ENCODE results near the gene CNTN4.

The CNTN4 gene

DNA sequence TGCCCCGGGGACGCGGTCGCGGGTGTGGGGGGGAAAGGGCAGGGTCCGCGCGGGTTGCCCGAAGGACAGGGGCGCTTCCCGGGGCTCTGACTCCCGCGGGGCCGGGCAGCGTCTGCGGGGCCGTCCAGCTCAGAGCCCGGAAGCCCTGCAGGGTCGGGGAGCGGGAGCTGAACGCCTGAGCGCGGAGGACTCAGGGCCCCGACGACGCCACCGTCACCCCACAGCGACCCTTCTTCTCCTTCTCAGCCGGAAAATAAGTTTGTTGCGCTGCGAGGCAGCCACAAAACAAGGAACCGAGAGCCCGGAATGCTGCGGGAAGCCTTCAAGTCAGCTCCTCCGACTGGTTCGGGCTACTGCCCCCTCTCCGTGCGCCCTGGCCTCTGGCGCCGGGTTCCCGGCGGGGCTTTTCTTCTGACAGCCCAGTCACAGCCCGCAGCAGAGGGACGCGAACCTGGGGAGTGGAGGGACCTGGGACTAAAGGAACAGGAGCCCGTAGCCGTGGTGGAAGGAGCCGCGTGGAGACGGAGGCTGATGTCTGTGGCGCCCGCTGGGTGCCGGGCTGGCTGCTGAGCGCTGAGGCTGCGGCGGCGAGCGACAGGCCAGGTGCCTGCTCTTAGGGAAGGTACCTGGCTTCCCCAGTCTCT lies 484 bp downstream of the CNTN4 start:
- peak; percentile 56 for DNase-seq
- no peaks in the 10 kb centered on the region for H3K9me3 Mint-ChIP-seq
- H3K4me1 Mint-ChIP-seq, result peaks cover 31% of the 10 kb centered on the region
- H3K27ac Mint-ChIP-seq, result no peak overlapping the region
- peaks cover 89% of the 10 kb centered on the region for H3K27me3 Mint-ChIP-seq (ENCODE audit: low read depth, poor library complexity)
- no peaks in the 10 kb centered on the region for H3K36me3 Mint-ChIP-seq (ENCODE audit: low read depth)
- peak overlapping the region; percentile 86 for H3K4me3 Mint-ChIP-seq
- TF ChIP-seq, protein P1, sequence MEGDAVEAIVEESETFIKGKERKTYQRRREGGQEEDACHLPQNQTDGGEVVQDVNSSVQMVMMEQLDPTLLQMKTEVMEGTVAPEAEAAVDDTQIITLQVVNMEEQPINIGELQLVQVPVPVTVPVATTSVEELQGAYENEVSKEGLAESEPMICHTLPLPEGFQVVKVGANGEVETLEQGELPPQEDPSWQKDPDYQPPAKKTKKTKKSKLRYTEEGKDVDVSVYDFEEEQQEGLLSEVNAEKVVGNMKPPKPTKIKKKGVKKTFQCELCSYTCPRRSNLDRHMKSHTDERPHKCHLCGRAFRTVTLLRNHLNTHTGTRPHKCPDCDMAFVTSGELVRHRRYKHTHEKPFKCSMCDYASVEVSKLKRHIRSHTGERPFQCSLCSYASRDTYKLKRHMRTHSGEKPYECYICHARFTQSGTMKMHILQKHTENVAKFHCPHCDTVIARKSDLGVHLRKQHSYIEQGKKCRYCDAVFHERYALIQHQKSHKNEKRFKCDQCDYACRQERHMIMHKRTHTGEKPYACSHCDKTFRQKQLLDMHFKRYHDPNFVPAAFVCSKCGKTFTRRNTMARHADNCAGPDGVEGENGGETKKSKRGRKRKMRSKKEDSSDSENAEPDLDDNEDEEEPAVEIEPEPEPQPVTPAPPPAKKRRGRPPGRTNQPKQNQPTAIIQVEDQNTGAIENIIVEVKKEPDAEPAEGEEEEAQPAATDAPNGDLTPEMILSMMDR (IDR thresholded peaks at IDR 0.05), result no peak

- Mint-ChIP-seq H3K27ac (no peak overlapping the region), H3K36me3 (ENCODE audit: low read depth) (no peaks in the 10 kb centered on the region), H3K27me3 (ENCODE audit: low read depth, poor library complexity) (peaks cover 87% of the 10 kb centered on the region), H3K9me3 (no peaks in the 10 kb centered on the region), H3K4me1 (peaks cover 31% of the 10 kb centered on the region), H3K4me3 (peak overlapping the region; percentile 86)
- TF ChIP-seq, protein P1 (IDR thresholded peaks at IDR 0.05), result no peak
- DNase-seq, result peak; percentile 40
These were observed 1.1 kb downstream of the CNTN4 start for GRCh38 chr3:2099779-2100191.

GRCh38 chr3:2106438-2106837 lies 7.8 kb downstream of the CNTN4 start:
- TF ChIP-seq, protein P1 (IDR thresholded peaks at IDR 0.05), result no peak
- peaks cover 7% of the 10 kb centered on the region for H3K36me3 Mint-ChIP-seq (ENCODE audit: low read depth)

GRCh38 chr3:2110597-2111117 lies 12.0 kb downstream of the CNTN4 start:
- Mint-ChIP-seq H3K4me1 (no peaks in the 10 kb centered on the region), H3K36me3 (ENCODE audit: low read depth) (peaks cover 7% of the 10 kb centered on the region), H3K27me3 (ENCODE audit: low read depth, poor library complexity) (peaks cover 2% of the 10 kb centered on the region), H3K4me3 (no peak overlapping the region), H3K9me3 (peaks cover 24% of the 10 kb centered on the region), H3K27ac (no peak overlapping the region)
- DNase-seq, result no peak
- TF ChIP-seq, protein P1 (IDR thresholded peaks at IDR 0.05), result no peak

More at GRCh38 chr3:2106438-2106837, 7.8 kb downstream of the CNTN4 start:
- Mint-ChIP-seq H3K27ac (no peak overlapping the region), H3K4me3 (no peak overlapping the region), H3K9me3 (peaks cover 32% of the 10 kb centered on the region), H3K4me1 (no peaks in the 10 kb centered on the region), H3K27me3 (ENCODE audit: low read depth, poor library complexity) (peaks cover 35% of the 10 kb centered on the region)
- no peak for DNase-seq

DNA sequence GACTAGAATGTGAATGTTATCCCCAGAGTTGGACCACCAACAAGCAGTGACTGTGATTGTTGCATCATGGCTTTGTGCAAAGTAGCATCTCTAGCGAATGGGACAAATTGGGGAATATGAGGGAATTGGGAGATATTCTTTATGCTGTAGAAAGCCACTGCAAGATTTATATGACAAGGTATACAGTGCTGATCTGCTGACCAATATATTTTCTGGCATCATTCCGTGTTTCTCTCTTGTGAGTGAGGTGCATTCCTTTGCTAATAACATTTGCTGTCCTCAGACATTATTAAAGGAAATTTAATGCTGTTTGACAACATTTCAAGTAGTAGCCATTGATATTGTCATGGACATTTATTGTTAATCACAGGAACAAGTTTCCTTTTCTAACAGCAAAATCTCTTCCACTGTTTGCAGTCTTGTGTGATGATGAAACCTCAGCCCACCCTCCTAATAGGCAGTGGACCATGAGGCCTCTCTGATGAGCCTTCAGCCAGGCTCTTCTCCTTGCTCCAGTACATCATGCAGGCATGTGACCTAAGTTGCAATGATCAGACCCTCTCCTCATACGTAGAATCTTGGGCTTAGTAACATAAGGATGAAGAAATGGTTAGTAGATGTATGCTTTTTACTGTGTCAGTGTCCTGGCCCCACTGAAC lies 16.1 kb downstream of the CNTN4 start:
- no peaks in the 10 kb centered on the region for H3K4me1 Mint-ChIP-seq
- no peaks in the 10 kb centered on the region for H3K9me3 Mint-ChIP-seq
- no peaks in the 10 kb centered on the region for H3K36me3 Mint-ChIP-seq (ENCODE audit: low read depth)
- no peak overlapping the region for H3K4me3 Mint-ChIP-seq
- H3K27ac Mint-ChIP-seq, result no peak overlapping the region
- TF ChIP-seq, protein P1 (IDR thresholded peaks at IDR 0.05), result no peak
- peaks cover 4% of the 10 kb centered on the region for H3K27me3 Mint-ChIP-seq (ENCODE audit: low read depth, poor library complexity)
- no peak for DNase-seq

All from nephron progenitor cell (in vitro differentiated cells).